Endothelial cell (in vitro differentiated cells): ENCODE measurements around the gene MAP3K7CL. TPM values are rescaled to one million over a fixed set of nuclear protein-coding genes. Genes with fewer than 3 reads are reported as not detected.

Experiments used
- DNase-seq: peaks from one replicate; pipeline ENCODE4 v3.0.0; 2021; ENCODE audit warnings: low spot score
- H3K27ac Mint-ChIP-seq: one replicate; pipeline ENCODE4 v1.8.0; 2021; ENCODE audit warnings: mixed read lengths, inconsistent platforms; ENCODE audit not compliant: unreplicated experiment
- H3K27me3 Mint-ChIP-seq: one replicate; pipeline ENCODE4 v1.8.0; 2021; ENCODE audit warnings: mild to moderate bottlenecking, moderate library complexity, mixed read lengths, inconsistent platforms; ENCODE audit not compliant: unreplicated experiment
- H3K36me3 Mint-ChIP-seq: one replicate; pipeline ENCODE4 v1.8.0; 2021; ENCODE audit warnings: mild to moderate bottlenecking, low read depth, mixed read lengths, inconsistent platforms; ENCODE audit not compliant: unreplicated experiment
- H3K4me1 Mint-ChIP-seq: one replicate; pipeline ENCODE4 v1.8.0; 2021; ENCODE audit warnings: mild to moderate bottlenecking, mixed read lengths, inconsistent platforms; ENCODE audit not compliant: unreplicated experiment
- H3K4me3 Mint-ChIP-seq: one replicate; pipeline ENCODE4 v1.8.0; 2021; ENCODE audit warnings: mild to moderate bottlenecking, mixed read lengths, inconsistent platforms; ENCODE audit not compliant: unreplicated experiment
- H3K9me3 Mint-ChIP-seq: one replicate; pipeline ENCODE4 v1.8.0; 2021; ENCODE audit warnings: mixed read lengths, inconsistent platforms; ENCODE audit not compliant: unreplicated experiment
- CTCF ChIP-seq: fragments of 200-600 bp; sonication (generic); IDR thresholded peaks from one replicate; pipeline ENCODE4 v1.5.0; 2021; ENCODE audit warnings: antibody characterized with exemption; ENCODE audit not compliant: unreplicated experiment
- total RNA-seq: library from RNA; stranded (reverse); fragmentation: NEBNext Ultra II Directional; extraction: Animal tissue kit (Norgen Biotek cat#: 25700); gene quantifications from one replicate; pipeline ENCODE4 v1.2.1, GENCODE V29; 2021; ENCODE audit not compliant: unreplicated experiment

MAP3K7CL gene
- total RNA-seq, 1 donor from 2014 or later, result 1.0 TPM

GRCh38 chr21:29098156-29098555 lies 32.3 kb upstream of the MAP3K7CL start:
- Mint-ChIP-seq H3K4me1 (peaks cover 8% of the 10 kb centered on the region), H3K4me3 (no peak overlapping the region), H3K9me3 (no peaks in the 10 kb centered on the region), H3K27me3 (peaks cover 4% of the 10 kb centered on the region), H3K27ac (no peak overlapping the region), H3K36me3 (peaks cover 3% of the 10 kb centered on the region)
- no peak for TF ChIP-seq CTCF
- no peak for DNase-seq

GRCh38 chr21:29102791-29103257 lies 27.6 kb upstream of the MAP3K7CL start:
- Mint-ChIP-seq H3K36me3 (peaks cover 3% of the 10 kb centered on the region), H3K27me3 (peaks cover 2% of the 10 kb centered on the region), H3K9me3 (no peaks in the 10 kb centered on the region), H3K4me1 (peaks cover 7% of the 10 kb centered on the region), H3K27ac (no peak overlapping the region), H3K4me3 (no peak overlapping the region)
- no peak for DNase-seq
- TF ChIP-seq CTCF, result no peak

- H3K4me3 Mint-ChIP-seq, result no peak overlapping the region
- peaks cover 2% of the 10 kb centered on the region for H3K27me3 Mint-ChIP-seq
- peaks cover 7% of the 10 kb centered on the region for H3K4me1 Mint-ChIP-seq
- H3K36me3 Mint-ChIP-seq, result peaks cover 3% of the 10 kb centered on the region
- no peak for TF ChIP-seq CTCF
- H3K27ac Mint-ChIP-seq, result no peak overlapping the region
- DNase-seq, result no peak
- no peaks in the 10 kb centered on the region for H3K9me3 Mint-ChIP-seq
Measured at GRCh38 chr21:29104239-29104708, 26.2 kb upstream of the MAP3K7CL start.

- Mint-ChIP-seq H3K4me1 (peaks cover 4% of the 10 kb centered on the region), H3K4me3 (no peak overlapping the region), H3K36me3 (no peaks in the 10 kb centered on the region), H3K9me3 (no peaks in the 10 kb centered on the region), H3K27me3 (no peaks in the 10 kb centered on the region), H3K27ac (no peak overlapping the region)
- no peak for TF ChIP-seq CTCF
- DNase-seq, result no peak
Measured at GRCh38 chr21:29105218-29105617, 25.2 kb upstream of the MAP3K7CL start.

GRCh38 chr21:29114765-29115500 lies 15.5 kb upstream of the MAP3K7CL start:
- Mint-ChIP-seq H3K4me1 (no peaks in the 10 kb centered on the region), H3K9me3 (no peaks in the 10 kb centered on the region), H3K27me3 (peaks cover 3% of the 10 kb centered on the region), H3K4me3 (no peak overlapping the region), H3K27ac (no peak overlapping the region), H3K36me3 (no peaks in the 10 kb centered on the region)
- TF ChIP-seq CTCF, result no peak
- DNase-seq, result no peak
